K562 (cell line): ENCODE measurements around the gene MPPED1. TPM values are rescaled to one million over a fixed set of nuclear protein-coding genes. Genes with fewer than 3 reads are reported as not detected.

Experiments used
- ATAC-seq: fragments of 200-7000 bp; cut with Tn5 transposase; 3 replicates; pipeline ENCODE4 v1.9.1; 2020; ENCODE audit warnings: moderate library complexity
- BruUV-seq: library from RNA; stranded (reverse); fragments of 400-500 nt; replicated peaks from 2 replicates; lab custom pipeline; 2021; lab: Mats Ljungman, UMichigan
- CTCF ChIA-PET: fragments of 300-600 bp; formaldehyde crosslinking; extraction: SDS; loops from one replicate; lab custom pipeline; 2021; ENCODE audit warnings: low intra/inter-chr PET ratio; lab: Yijun Ruan, JAX
- POLR2A ChIA-PET: fragments of 300-600, 350-650 bp; sonication (Branson Sonifier 250); formaldehyde crosslinking; extraction: SDS; loops from one replicate; lab custom pipeline; 2021; ENCODE audit warnings: antibody characterized with exemption, inconsistent platforms; lab: Yijun Ruan, JAX
- DNase-seq, 4 experiments: peaks; one replicate each; pipeline versions ENCODE4 v3.0.0 to v3.0.0-alpha.2; 2011 to 2018; ENCODE audit warnings: low spot score in 3 of 4, mixed read lengths in 3 of 4; ENCODE audit errors: extremely low read depth in 1 of 4
- FAIRE-seq: peaks from 2 replicates; lab custom pipeline; 2011; peaks lifted over from hg19 to GRCh38; lab: Jason Lieb, UNC
- H2AFZ ChIP-seq: 2 replicates; pipeline ENCODE4 v1.6.0; 2011; ENCODE audit warnings: low read depth, low read length, control low read depth, inconsistent platforms
- H3K27ac ChIP-seq: fragments of 200-600 bp; 3 replicates; pipeline ENCODE4 v1.8.0; 2011; ENCODE audit warnings: low read depth, mild to moderate bottlenecking, control low read depth, inconsistent platforms, low read length, moderate library complexity, mixed read lengths; ENCODE audit errors: extremely low read depth
- H3K27me3 ChIP-seq, 2 experiments: fragments of 300-600 bp in 1 of 2; 2 replicates in 1 of 2; 3 replicates in 1 of 2; pipeline versions ENCODE4 v1.6.0 to v1.8.0; 2011; ENCODE audit warnings: inconsistent platforms in 2 of 2, low read length in 2 of 2, mild to moderate bottlenecking in 1 of 2, mixed read lengths in 1 of 2, moderate library complexity in 1 of 2; ENCODE audit not compliant: control insufficient read depth in 2 of 2, insufficient read depth in 2 of 2
- H3K36me3 ChIP-seq: fragments of 300-600 bp; 3 replicates; pipeline ENCODE4 v1.8.0; 2011; ENCODE audit warnings: mild to moderate bottlenecking, low read length, inconsistent platforms; ENCODE audit not compliant: control insufficient read depth, insufficient read depth
- H3K4me1 ChIP-seq, 2 experiments: fragments of 200-600 bp in 1 of 2; replicated peaks in 1 of 2; 2 replicates in 1 of 2; 3 replicates in 1 of 2; pipeline versions ENCODE4 v1.5.1 to v1.8.0; 2011; ENCODE audit warnings: inconsistent platforms in 2 of 2, low read length in 2 of 2, mild to moderate bottlenecking in 1 of 2, mixed read lengths in 1 of 2, moderate library complexity in 1 of 2; ENCODE audit not compliant: control insufficient read depth in 2 of 2, insufficient read depth in 2 of 2
- H3K4me2 ChIP-seq: 2 replicates; pipeline ENCODE4 v1.6.1; 2011; ENCODE audit warnings: low read length, control low read depth, inconsistent platforms, mixed read lengths; ENCODE audit not compliant: insufficient read depth
- H3K4me3 ChIP-seq: fragments of 200-600 bp; sonication (generic), shearing (Covaris generic); 2 replicates; pipeline ENCODE4 v1.5.1; 2016; ENCODE audit warnings: control low read depth, inconsistent platforms
- H3K79me2 ChIP-seq: fragments of 200-600 bp; 3 replicates; pipeline ENCODE4 v1.8.0; 2011; ENCODE audit warnings: low read length, inconsistent platforms; ENCODE audit not compliant: control insufficient read depth, insufficient read depth
- H3K9ac ChIP-seq, 2 experiments: 2 replicates each; pipeline versions ENCODE4 v1.6.0 to v1.6.1; 2011; ENCODE audit warnings: low read depth in 2 of 2, low read length in 2 of 2, control low read depth in 1 of 2, inconsistent platforms in 1 of 2, mild to moderate bottlenecking in 1 of 2, mixed read lengths in 1 of 2; ENCODE audit not compliant: insufficient read depth in 1 of 2
- H3K9me1 ChIP-seq: one replicate; pipeline ENCODE4 v1.6.0; 2011; ENCODE audit warnings: inconsistent platforms, mild to moderate bottlenecking, low read length, moderate library complexity; ENCODE audit not compliant: control insufficient read depth, insufficient read depth
- H3K9me3 ChIP-seq: replicated peaks from 2 replicates; pipeline ENCODE4 v1.5.1; 2011; ENCODE audit warnings: low read depth, low read length, inconsistent platforms; ENCODE audit not compliant: control insufficient read depth, insufficient read depth
- H4K20me1 ChIP-seq: replicated peaks from 2 replicates; pipeline ENCODE4 v1.6.1; 2011; ENCODE audit warnings: low read length, inconsistent platforms, mixed read lengths; ENCODE audit not compliant: control insufficient read depth, insufficient read depth
- C11orf30 ChIP-seq: fragments of 450-650 bp; IDR thresholded peaks from 2 replicates; pipeline ENCODE4 v1.6.1; 2016; ENCODE audit warnings: low read depth, mild to moderate bottlenecking
- CBFA2T2 ChIP-seq: fragments of 450-650 bp; conservative IDR thresholded peaks from 2 replicates; pipeline ENCODE4 v1.6.1; 2017; ENCODE audit warnings: mild to moderate bottlenecking
- HDAC1 ChIP-seq, 2 experiments: fragments of 450-650 bp; IDR thresholded peaks; 2 replicates each; pipeline ENCODE4 v1.6.1; 2016 to 2017; ENCODE audit warnings: inconsistent platforms in 1 of 2, mild to moderate bottlenecking in 1 of 2, moderate library complexity in 1 of 2
- KAT8 ChIP-seq: fragments of 450-650 bp; IDR thresholded peaks from 2 replicates; pipeline ENCODE4 v1.6.1; 2016; ENCODE audit warnings: low read depth, mild to moderate bottlenecking
- LCOR ChIP-seq: sonication (generic); formaldehyde crosslinking; IDR thresholded peaks from 2 replicates; pipeline ENCODE4 v1.8.0; 2022; ENCODE audit warnings: mild to moderate bottlenecking, missing genetic modification reagents
- LEF1 ChIP-seq: fragments of 450-650 bp; IDR thresholded peaks from 2 replicates; pipeline ENCODE4 v1.6.1; 2016; ENCODE audit warnings: mild to moderate bottlenecking
- MAFK ChIP-seq: IDR thresholded peaks from 2 replicates; pipeline ENCODE4 v1.6.1; 2011; ENCODE audit warnings: low read length, improper control_type of control experiment
- MED1 ChIP-seq: sonication (generic); formaldehyde crosslinking; IDR thresholded peaks from 2 replicates; pipeline ENCODE4 v1.8.1; 2023; ENCODE audit warnings: missing genetic modification reagents, borderline replicate concordance
- MLLT1 ChIP-seq, 2 experiments: fragments of 450-650 bp; IDR thresholded peaks; 2 replicates each; pipeline ENCODE4 v1.6.1; 2016
- NFYB ChIP-seq: IDR thresholded peaks from 2 replicates; pipeline ENCODE4 v1.6.1; 2011; ENCODE audit warnings: mild to moderate bottlenecking, moderate library complexity; ENCODE audit not compliant: insufficient read length; ENCODE audit errors: extremely low read depth
- PHF21A ChIP-seq: fragments of 450-650 bp; IDR thresholded peaks from 2 replicates; pipeline ENCODE4 v1.6.1; 2017; ENCODE audit warnings: low read depth, borderline replicate concordance
- POLR2G ChIP-seq: fragments of 200-400 bp; formaldehyde crosslinking; IDR thresholded peaks from 2 replicates; pipeline ENCODE4 v1.6.1; 2017; ENCODE audit warnings: low read depth, mild to moderate bottlenecking, antibody characterized with exemption, low read length, moderate library complexity
- PTBP1 ChIP-seq: fragments of 200-400 bp; formaldehyde crosslinking; IDR thresholded peaks from 2 replicates; pipeline ENCODE4 v1.6.1; 2017; ENCODE audit warnings: low read depth, low read length
- RFX5 ChIP-seq: IDR thresholded peaks from 2 replicates; pipeline ENCODE4 v1.6.1; 2011; ENCODE audit warnings: low read depth, mild to moderate bottlenecking, improper control_type of control experiment, low read length
- SNAPC5 ChIP-seq: fragments of 250-450 bp; sonication (Bioruptor Pico); IDR thresholded peaks from 2 replicates; pipeline ENCODE4 v1.8.0; 2021; ENCODE audit warnings: moderate library complexity, mild to moderate bottlenecking, inconsistent platforms
- ZNF644 ChIP-seq: fragments of 200-800 bp; sonication (Bioruptor generic); IDR thresholded peaks from 2 replicates; pipeline ENCODE4 v1.6.1; 2016; ENCODE audit warnings: low read depth, missing genetic modification characterization, missing compliant biosample characterization
- ZNF780A ChIP-seq: fragments of 250-450 bp; sonication (Bioruptor Pico); IDR thresholded peaks from 2 replicates; pipeline ENCODE4 v1.5.0; 2021; ENCODE audit warnings: mild to moderate bottlenecking
- WGBS: fragments of 100-300 bp; shearing (Covaris generic); methylation state at CpG from one replicate; pipeline ENCODE4 v1.1.6; 2016; ENCODE audit warnings: low coverage, mixed read lengths; ENCODE audit not compliant: insufficient coverage; ENCODE audit errors: missing lambda C conversion rate; 5-methylcytosine and 5-hydroxymethylcytosine counted together
- in situ Hi-C: fragments of 300-500 bp; cut with MboI; formaldehyde crosslinking; loops from 4 replicates; pipeline ENCODE4 v1.15.0; 2018; ENCODE audit warnings: inconsistent platforms, mixed read lengths
- intact Hi-C: fragments of 100-400 bp; cut with micrococcal nuclease; formaldehyde crosslinking; loops from 2 replicates; pipeline ENCODE4 v1.14.2; 2022
- polyA plus RNA-seq, 8 experiments: library from polyadenylated mRNA; depleted of rRNA in 4 of 8; stranded (reverse) in 5 of 8; unstranded in 3 of 8; fragments of >200 nt; fragmentation: Nextera tagmentation in 2 of 8; fragmentation: Illumina TruSeq in 1 of 8; extraction: Ambion mirVana in 2 of 8; extraction: Trizol in 1 of 8; gene quantifications; 2 replicates each; pipeline versions ENCODE4 v1.2.1 to v1.2.3, GENCODE V29; 2011 to 2014; ENCODE audit warnings: inconsistent platforms in 1 of 8, missing spikeins in 1 of 8
- total RNA-seq, 7 experiments: library from RNA; depleted of rRNA in 6 of 7; stranded (reverse); fragments of >200 nt in 6 of 7; fragmentation: Illumina TruSeq in 2 of 7; extraction: Trizol in 2 of 7; gene quantifications; 2 replicates each; pipeline versions ENCODE4 v1.2.1 to v1.2.3, GENCODE V29; 2011 to 2021; ENCODE audit warnings: low replicate concordance in 1 of 7

The MPPED1 gene
- total and polyA plus RNA-seq, 9 of the 15 experiments (the other 6 are each of a cell fraction or from before 2014, with no cell fraction given), result not detected

GRCh38 chr22:43473031-43473430, 61.2 kb downstream of the MPPED1 start (continued):
- TF ChIP-seq ZNF780A (CRISPR knock-in tag), result no peak
- no peak for TF ChIP-seq ZNF644
- no peak for TF ChIP-seq RFX5
- TF ChIP-seq MLLT1 (IDR thresholded peaks at IDR 0.05), result no peak

- Histone ChIP-seq H3K9ac (no peak overlapping the region), H3K4me3 (no peak overlapping the region), H2AFZ (no peak overlapping the region), H3K4me2 (no peak overlapping the region), H3K79me2 (no peaks in the 10 kb centered on the region), H3K27me3 (peaks cover 0 to 4% of the 10 kb centered on the region in 2 experiments; a peak in 1 of 5 replicates), H3K9me1 (no peaks in the 10 kb centered on the region), H3K9me3 (no peaks in the 10 kb centered on the region), H3K36me3 (no peaks in the 10 kb centered on the region), H3K4me1 (no peaks in the 10 kb centered on the region), H3K27ac (no peak overlapping the region), H4K20me1 (no peaks in the 10 kb centered on the region; the same call in 1 of the 2 replicates)
- intact Hi-C loops, result no loop called here
- WGBS, result 0% methylated on average over 8 of the region's 9 CpGs
- ChIA-PET CTCF (no interaction called here), POLR2A (no interaction called here)
- ATAC-seq (no peak), DNase-seq (no peak), FAIRE-seq (no peak)
- no TSS peak for BruUV-seq
- in situ Hi-C loops, result no loop called here
- no peak for TF ChIP-seq PHF21A
- no peak for TF ChIP-seq HDAC1 (IDR thresholded peaks at IDR 0.05)
- no peak for TF ChIP-seq LCOR (CRISPR knock-in tag)
- TF ChIP-seq LEF1, result no peak
- no peak for TF ChIP-seq CBFA2T2
- no peak for TF ChIP-seq PTBP1
- no peak for TF ChIP-seq KAT8
- TF ChIP-seq C11orf30, result no peak
- TF ChIP-seq POLR2G, result no peak
- no peak for TF ChIP-seq MED1 (CRISPR knock-in tag)
- TF ChIP-seq SNAPC5 (CRISPR knock-in tag), result no peak
- TF ChIP-seq MAFK, result no peak
- TF ChIP-seq NFYB, result no peak
These were observed 61.6 kb downstream of the MPPED1 start for GRCh38 chr22:43473441-43473840.
